ENCODE results near the gene LCTL. TPM values are rescaled to one million over a fixed set of nuclear protein-coding genes. Genes with fewer than 3 reads are reported as not detected.

The LCTL gene
- total RNA-seq, 1 experiment from 2014 or later = 0.40 TPM

GRCh38 chr15:66572146-66572545 is 6.3 kb upstream of the LCTL start:
- in situ Hi-C loops (cut with HindIII; ENCODE audit: low pct_unique_long_range_greater_than_20kb, low sequenced_read_pairs) = no loop called here
- DNase-seq (ENCODE audit: low read depth, low spot score) = no peak

- no peak for DNase-seq (ENCODE audit: low read depth, low spot score)
- in situ Hi-C loops (cut with HindIII; ENCODE audit: low pct_unique_long_range_greater_than_20kb, low sequenced_read_pairs) = no loop called here
Measured at GRCh38 chr15:66570842-66571478, 5.2 kb upstream of the LCTL start.

- in situ Hi-C loops (cut with HindIII; ENCODE audit: low pct_unique_long_range_greater_than_20kb, low sequenced_read_pairs) = no loop called here
- DNase-seq (ENCODE audit: low read depth, low spot score) = no peak
Measured at GRCh38 chr15:66570327-66570726, 4.5 kb upstream of the LCTL start.

- DNase-seq (ENCODE audit: low read depth, low spot score) = no peak
- in situ Hi-C loops (cut with HindIII; ENCODE audit: low pct_unique_long_range_greater_than_20kb, low sequenced_read_pairs) = no loop called here
Measured at GRCh38 chr15:66569461-66570137, 3.8 kb upstream of the LCTL start.

- in situ Hi-C loops (cut with HindIII; ENCODE audit: low pct_unique_long_range_greater_than_20kb, low sequenced_read_pairs) = no loop called here
- DNase-seq (ENCODE audit: low read depth, low spot score) = no peak
Measured at GRCh38 chr15:66567897-66568296, 2.1 kb upstream of the LCTL start.

GRCh38 chr15:66566963-66567531 is 1.2 kb upstream of the LCTL start:
- DNase-seq (ENCODE audit: low read depth, low spot score) = peak; percentile 79
- in situ Hi-C loops (cut with HindIII; ENCODE audit: low pct_unique_long_range_greater_than_20kb, low sequenced_read_pairs) = no loop called here

GRCh38 chr15:66565141-66565641 is 607 bp downstream of the LCTL start:
- DNase-seq (ENCODE audit: low read depth, low spot score) = no peak
- in situ Hi-C loops (cut with HindIII; ENCODE audit: low pct_unique_long_range_greater_than_20kb, low sequenced_read_pairs) = no loop called here

GRCh38 chr15:66564136-66565041 is 1.4 kb downstream of the LCTL start:
- no peak for DNase-seq (ENCODE audit: low read depth, low spot score)
- in situ Hi-C loops (cut with HindIII; ENCODE audit: low pct_unique_long_range_greater_than_20kb, low sequenced_read_pairs) = no loop called here

GRCh38 chr15:66563566-66564110 is 2.2 kb downstream of the LCTL start:
- in situ Hi-C loops (cut with HindIII; ENCODE audit: low pct_unique_long_range_greater_than_20kb, low sequenced_read_pairs) = no loop called here

GRCh38 chr15:66563126-66563525 is 2.7 kb downstream of the LCTL start:
- in situ Hi-C loops (cut with HindIII; ENCODE audit: low pct_unique_long_range_greater_than_20kb, low sequenced_read_pairs) = no loop called here
- no peak for DNase-seq (ENCODE audit: low read depth, low spot score)

More at GRCh38 chr15:66563566-66564110, 2.2 kb downstream of the LCTL start:
- no peak for DNase-seq (ENCODE audit: low read depth, low spot score)

- in situ Hi-C loops (cut with HindIII; ENCODE audit: low pct_unique_long_range_greater_than_20kb, low sequenced_read_pairs) = no loop called here
- DNase-seq (ENCODE audit: low read depth, low spot score) = no peak
Measured at GRCh38 chr15:66560856-66561525, 4.8 kb downstream of the LCTL start.

GRCh38 chr15:66558271-66558670 is 7.5 kb downstream of the LCTL start:
- in situ Hi-C loops (cut with HindIII; ENCODE audit: low pct_unique_long_range_greater_than_20kb, low sequenced_read_pairs) = no loop called here

GRCh38 chr15:66555685-66556084 is 10.1 kb downstream of the LCTL start:
- in situ Hi-C loops (cut with HindIII; ENCODE audit: low pct_unique_long_range_greater_than_20kb, low sequenced_read_pairs) = no loop called here
- DNase-seq (ENCODE audit: low read depth, low spot score) = no peak

More at GRCh38 chr15:66558271-66558670, 7.5 kb downstream of the LCTL start:
- no peak for DNase-seq (ENCODE audit: low read depth, low spot score)

GRCh38 chr15:66545255-66545654 is 20.5 kb downstream of the LCTL start:
- DNase-seq (ENCODE audit: low read depth, low spot score) = no peak
- in situ Hi-C loops (cut with HindIII; ENCODE audit: low pct_unique_long_range_greater_than_20kb, low sequenced_read_pairs) = no loop called here

- DNase-seq (ENCODE audit: low read depth, low spot score) = no peak
- in situ Hi-C loops (cut with HindIII; ENCODE audit: low pct_unique_long_range_greater_than_20kb, low sequenced_read_pairs) = no loop called here
Measured at GRCh38 chr15:66542896-66543295, 22.9 kb downstream of the LCTL start.

GRCh38 chr15:66535056-66535455 is 30.7 kb downstream of the LCTL start:
- in situ Hi-C loops (cut with HindIII; ENCODE audit: low pct_unique_long_range_greater_than_20kb, low sequenced_read_pairs) = no loop called here
- no peak for DNase-seq (ENCODE audit: low read depth, low spot score)

GRCh38 chr15:66524838-66525237 is 41.0 kb downstream of the LCTL start:
- in situ Hi-C loops (cut with HindIII; ENCODE audit: low pct_unique_long_range_greater_than_20kb, low sequenced_read_pairs) = no loop called here
- no peak for DNase-seq (ENCODE audit: low read depth, low spot score)
